ENCODE data around the gene DIS3L. TPM values are rescaled to one million over a fixed set of nuclear protein-coding genes. Genes with fewer than 3 reads are reported as not detected.
"Not testable (repeated sequence)": the region's sequence is repeated elsewhere in the genome, so short reads cannot be mapped to it uniquely, and the experiment has no call there.

The DIS3L gene
- total RNA-seq, 6 donors from 2014 or later: 20.1 to 48.2 (median 26.9) TPM

- no peak overlapping the region for H3K27ac ChIP-seq
- H3K27me3 ChIP-seq: peaks cover 0 to 35% (median 12%) of the 10 kb centered on the region in 4 donors
- WGBS, 2 donors: 44 to 54% methylated on average over 14 to 18 of the region's 19 CpGs
- ATAC-seq (ENCODE audit: low FRiP score in 2 of 2) (no peak), DNase-seq (no peak)
- no peak overlapping the region for H3K4me3 ChIP-seq
- H3K4me1 ChIP-seq: peaks cover 28 to 30% (median 29%) of the 10 kb centered on the region in 4 donors
- no peaks in the 10 kb centered on the region for H3K36me3 ChIP-seq
- no peaks in the 10 kb centered on the region for H3K9me3 ChIP-seq
- TF ChIP-seq POLR2A (IDR thresholded peaks at IDR 0.05) (no peak), POLR2AphosphoS5 (IDR thresholded peaks at IDR 0.05) (no peak), CTCF (IDR thresholded peaks at IDR 0.05) (no peak), EP300 (IDR thresholded peaks at IDR 0.05) (no peak)
Measured at GRCh38 chr15:66254951-66255676, 38.3 kb upstream of the DIS3L start.

GRCh38 chr15:66256692-66257091, 36.7 kb upstream of the DIS3L start:
- H3K27me3 ChIP-seq: peaks cover 0 to 35% (median 12%) of the 10 kb centered on the region in 4 donors
- no peak overlapping the region for H3K4me3 ChIP-seq
- H3K9me3 ChIP-seq: no peaks in the 10 kb centered on the region
- no peaks in the 10 kb centered on the region for H3K36me3 ChIP-seq
- no peak for DNase-seq
- TF ChIP-seq POLR2A (IDR thresholded peaks at IDR 0.05) (no peak), CTCF (IDR thresholded peaks at IDR 0.05) (no peak), EP300 (IDR thresholded peaks at IDR 0.05) (no peak), POLR2AphosphoS5 (IDR thresholded peaks at IDR 0.05) (no peak)
- H3K4me1 ChIP-seq: peaks cover 27 to 29% (median 28%) of the 10 kb centered on the region in 4 donors
- no peak for ATAC-seq (ENCODE audit: low FRiP score in 2 of 2)
- 72 to 83% methylated on average over 3 of the region's 3 CpGs for WGBS, 2 donors
- no peak overlapping the region for H3K27ac ChIP-seq

GRCh38 chr15:66261056-66261455, 32.3 kb upstream of the DIS3L start:
- H3K4me1 ChIP-seq: no peaks in the 10 kb centered on the region
- no peaks in the 10 kb centered on the region for H3K36me3 ChIP-seq
- ATAC-seq (ENCODE audit: low FRiP score in 2 of 2) (peak in 1 of 2 donors; percentile 34), DNase-seq (no peak)
- peaks cover 0 to 2% (median 0%) of the 10 kb centered on the region in 4 donors for H3K27me3 ChIP-seq
- TF ChIP-seq CTCF (IDR thresholded peaks at IDR 0.05) (no peak), POLR2AphosphoS5 (IDR thresholded peaks at IDR 0.05) (no peak)
- no peaks in the 10 kb centered on the region for H3K9me3 ChIP-seq
- 58 to 73% methylated on average over 3 of the region's 3 CpGs for WGBS, 2 donors
- H3K27ac ChIP-seq: no peak overlapping the region
- H3K4me3 ChIP-seq: no peak overlapping the region

GRCh38 chr15:66262837-66263236, 30.5 kb upstream of the DIS3L start:
- 82 to 83% methylated on average over 1 of the region's 1 CpG for WGBS, 2 donors
- H3K27me3 ChIP-seq; H3K9me3 ChIP-seq; H3K4me1 ChIP-seq; H3K36me3 ChIP-seq; ATAC-seq (ENCODE audit: low FRiP score in 2 of 2); H3K4me3 ChIP-seq; H3K27ac ChIP-seq; DNase-seq: not testable (repeated sequence)

- Histone ChIP-seq H3K9me3 (no peaks in the 10 kb centered on the region), H3K27ac (no peak overlapping the region), H3K4me1 (no peaks in the 10 kb centered on the region), H3K4me3 (no peak overlapping the region), H3K27me3 (no peaks in the 10 kb centered on the region), H3K36me3 (no peaks in the 10 kb centered on the region)
- 87 to 92% methylated on average over 14 to 20 of the region's 20 CpGs for WGBS, 2 donors
- no peak for TF ChIP-seq EP300 (IDR thresholded peaks at IDR 0.05)
- TF ChIP-seq CTCF (IDR thresholded peaks at IDR 0.05): no peak
- TF ChIP-seq POLR2A (IDR thresholded peaks at IDR 0.05): no peak
- no peak for TF ChIP-seq POLR2AphosphoS5 (IDR thresholded peaks at IDR 0.05)
- ATAC-seq (ENCODE audit: low FRiP score in 2 of 2) (no peak), DNase-seq (peak in 1 of 2 donors; percentile 52)
Measured at GRCh38 chr15:66264859-66265513, 28.4 kb upstream of the DIS3L start.
